ENCODE measurements around the gene KIF26B. TPM values are rescaled to one million over a fixed set of nuclear protein-coding genes. Genes with fewer than 3 reads are reported as not detected.
A peak's percentile ranks its signal among the peaks of the same experiment; 100 is the strongest.

KIF26B gene
- total and polyA plus RNA-seq, 8 donors: 0.15 to 3.2 (median 0.89) TPM; not detected in 1

DNA sequence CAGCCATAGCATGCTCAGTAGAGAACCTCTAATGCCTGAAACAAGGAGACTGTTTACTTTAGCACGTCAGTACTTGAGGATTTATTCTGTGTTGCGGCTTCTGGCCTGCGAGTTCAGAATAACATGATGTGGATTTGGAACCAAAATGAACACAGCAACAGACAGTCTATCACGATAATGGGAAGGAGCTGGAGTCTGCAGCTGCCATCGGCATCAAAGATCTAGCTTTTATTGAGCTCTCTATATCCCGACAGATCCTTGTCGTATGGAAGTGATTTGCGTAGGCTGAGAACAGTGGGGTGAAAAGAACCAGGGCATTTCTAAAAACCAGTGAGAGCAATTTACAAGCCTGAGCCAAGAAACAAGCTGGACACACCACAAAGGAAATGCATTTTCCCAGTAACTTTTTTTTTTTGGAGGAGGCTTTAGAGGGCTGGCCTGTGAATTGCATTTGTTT is 294.2 kb downstream of the KIF26B start:
- Histone ChIP-seq H3K27me3 (no peaks in the 10 kb centered on the region), H3K4me1 (peaks cover 0 to 9% (median 0%) of the 10 kb centered on the region in 4 donors), H3K36me3 (no peaks in the 10 kb centered on the region), H3K4me3 (no peak overlapping the region), H3K27ac (peak overlapping the region in 1 of 5 donors; percentile 34), H3K9me3 (no peaks in the 10 kb centered on the region)
- intact Hi-C loops (cut with DNase I; ENCODE audit: low total_unique reads): no loop called here
- peak in 1 of 2 donors; percentile 60 for DNase-seq
- TF ChIP-seq EP300 (IDR thresholded peaks at IDR 0.05) (no peak), POLR2AphosphoS5 (IDR thresholded peaks at IDR 0.05) (peak in 1 of 3 donors; percentile 31)
- 55 to 70% (median 62%) methylated on average over 8 of the region's 8 CpGs for WGBS, 5 donors

- H3K4me1 ChIP-seq: peaks cover 0 to 5% (median 0%) of the 10 kb centered on the region in 4 donors
- no peaks in the 10 kb centered on the region for H3K9me3 ChIP-seq
- no peak for DNase-seq
- WGBS, 5 donors: 70 to 79% (median 78%) methylated on average over 4 of the region's 4 CpGs
- no peak overlapping the region for H3K4me3 ChIP-seq
- H3K27me3 ChIP-seq: no peaks in the 10 kb centered on the region
- H3K27ac ChIP-seq: no peak overlapping the region
- no peak for TF ChIP-seq POLR2AphosphoS5 (IDR thresholded peaks at IDR 0.05)
- no peak for TF ChIP-seq EP300 (IDR thresholded peaks at IDR 0.05)
- TF ChIP-seq, protein P1, sequence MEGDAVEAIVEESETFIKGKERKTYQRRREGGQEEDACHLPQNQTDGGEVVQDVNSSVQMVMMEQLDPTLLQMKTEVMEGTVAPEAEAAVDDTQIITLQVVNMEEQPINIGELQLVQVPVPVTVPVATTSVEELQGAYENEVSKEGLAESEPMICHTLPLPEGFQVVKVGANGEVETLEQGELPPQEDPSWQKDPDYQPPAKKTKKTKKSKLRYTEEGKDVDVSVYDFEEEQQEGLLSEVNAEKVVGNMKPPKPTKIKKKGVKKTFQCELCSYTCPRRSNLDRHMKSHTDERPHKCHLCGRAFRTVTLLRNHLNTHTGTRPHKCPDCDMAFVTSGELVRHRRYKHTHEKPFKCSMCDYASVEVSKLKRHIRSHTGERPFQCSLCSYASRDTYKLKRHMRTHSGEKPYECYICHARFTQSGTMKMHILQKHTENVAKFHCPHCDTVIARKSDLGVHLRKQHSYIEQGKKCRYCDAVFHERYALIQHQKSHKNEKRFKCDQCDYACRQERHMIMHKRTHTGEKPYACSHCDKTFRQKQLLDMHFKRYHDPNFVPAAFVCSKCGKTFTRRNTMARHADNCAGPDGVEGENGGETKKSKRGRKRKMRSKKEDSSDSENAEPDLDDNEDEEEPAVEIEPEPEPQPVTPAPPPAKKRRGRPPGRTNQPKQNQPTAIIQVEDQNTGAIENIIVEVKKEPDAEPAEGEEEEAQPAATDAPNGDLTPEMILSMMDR (IDR thresholded peaks at IDR 0.05): no peak
- TF ChIP-seq POLR2A (IDR thresholded peaks at IDR 0.05): no peak
- intact Hi-C loops (cut with DNase I; ENCODE audit: low total_unique reads): no loop called here
- H3K36me3 ChIP-seq: no peaks in the 10 kb centered on the region
These were observed 298.8 kb downstream of the KIF26B start for GRCh38 chr1:245453541-245453940.

GRCh38 chr1:245454051-245454450 is 299.3 kb downstream of the KIF26B start:
- TF ChIP-seq EP300 (IDR thresholded peaks at IDR 0.05) (no peak), POLR2A (IDR thresholded peaks at IDR 0.05) (no peak), POLR2AphosphoS5 (IDR thresholded peaks at IDR 0.05) (no peak)
- TF ChIP-seq, protein P1 (IDR thresholded peaks at IDR 0.05): no peak
- Histone ChIP-seq H3K27ac (no peak overlapping the region), H3K9me3 (no peaks in the 10 kb centered on the region), H3K4me1 (peaks cover 0 to under 1% (median 0%) of the 10 kb centered on the region in 4 donors), H3K36me3 (no peaks in the 10 kb centered on the region), H3K27me3 (no peaks in the 10 kb centered on the region), H3K4me3 (no peak overlapping the region)
- intact Hi-C loops (cut with DNase I; ENCODE audit: low total_unique reads): no loop called here
- DNase-seq: no peak
- WGBS, 5 donors: 60 to 82% (median 73%) methylated on average over 2 of the region's 2 CpGs

GRCh38 chr1:245457562-245457961 is 302.8 kb downstream of the KIF26B start:
- DNase-seq: no peak
- WGBS, 5 donors: 72 to 89% (median 81%) methylated on average over 1 of the region's 1 CpG
- Histone ChIP-seq H3K27ac (no peak overlapping the region), H3K27me3 (no peaks in the 10 kb centered on the region), H3K4me3 (no peak overlapping the region), H3K9me3 (no peaks in the 10 kb centered on the region), H3K36me3 (no peaks in the 10 kb centered on the region), H3K4me1 (no peaks in the 10 kb centered on the region)
- intact Hi-C loops (cut with DNase I; ENCODE audit: low total_unique reads): no loop called here
- no peak for TF ChIP-seq POLR2A (IDR thresholded peaks at IDR 0.05)
- TF ChIP-seq, protein P1 (IDR thresholded peaks at IDR 0.05): no peak
- no peak for TF ChIP-seq EP300 (IDR thresholded peaks at IDR 0.05)

DNA sequence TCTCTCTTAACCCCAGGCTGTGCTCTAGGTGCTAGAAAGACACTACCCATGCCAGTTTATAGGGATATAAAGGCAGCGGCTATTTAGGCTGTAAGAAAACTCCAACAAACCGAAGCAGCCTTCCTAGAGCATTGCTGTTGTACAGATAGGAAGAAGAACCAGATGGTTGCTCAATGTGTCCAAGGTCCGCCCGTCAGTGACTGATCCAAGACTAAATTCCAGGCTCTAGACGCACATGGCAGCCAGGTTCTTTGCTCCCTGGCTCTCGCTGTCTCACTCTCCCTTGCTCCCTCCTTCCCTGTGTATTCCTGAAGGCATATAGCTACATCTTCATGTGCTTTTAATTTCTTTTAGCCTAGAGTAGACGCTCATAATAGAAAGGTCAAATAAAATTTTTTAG is 303.4 kb downstream of the KIF26B start:
- Histone ChIP-seq H3K36me3 (no peaks in the 10 kb centered on the region), H3K4me3 (no peak overlapping the region), H3K9me3 (no peaks in the 10 kb centered on the region), H3K27me3 (no peaks in the 10 kb centered on the region), H3K27ac (no peak overlapping the region), H3K4me1 (no peaks in the 10 kb centered on the region)
- intact Hi-C loops (cut with DNase I; ENCODE audit: low total_unique reads): no loop called here
- TF ChIP-seq POLR2A (IDR thresholded peaks at IDR 0.05): no peak
- TF ChIP-seq EP300 (IDR thresholded peaks at IDR 0.05): no peak
- TF ChIP-seq POLR2AphosphoS5 (IDR thresholded peaks at IDR 0.05): no peak
- TF ChIP-seq, protein P1 (IDR thresholded peaks at IDR 0.05): no peak
- 75 to 94% (median 87%) methylated on average over 7 of the region's 7 CpGs for WGBS, 5 donors
- DNase-seq: no peak

Data from stomach (tissue), 9 donors.